ENCODE data around the gene SRP54. TPM values are rescaled to one million over a fixed set of nuclear protein-coding genes. Genes with fewer than 3 reads are reported as not detected.

SRP54 gene
- total and polyA plus RNA-seq, 2 of the 8 experiments (the other 6 are each of a cell fraction or from before 2014, with no cell fraction given) = 19.7 to 60.0 TPM

GRCh38 chr14:35042632-35043031 lies 59.8 kb downstream of the SRP54 start:
- no peak overlapping the region for H4K91ac ChIP-seq (replicated peaks; ENCODE audit: insufficient read length, low read length)
- H3K18ac ChIP-seq (ENCODE audit: extremely low read depth, low read length) = no peak overlapping the region
- WGBS, 2 experiments (ENCODE audit: extremely low coverage in 1 of 2, insufficient coverage in 1 of 2, insufficient read length in 1 of 2, insufficient replicate concordance in 2 of 2, low coverage in 1 of 2, low lambda C conversion rate in 2 of 2, missing lambda C conversion rate in 1 of 2) = 96% methylated on average over 3 of the region's 3 CpGs; no CpG with 5 or more reads in 1 of the 2 experiments
- H2BK20ac ChIP-seq (ENCODE audit: low read length) = no peak overlapping the region
- H3K4ac ChIP-seq (replicated peaks; ENCODE audit: insufficient read length, low read depth, low read length) = no peak overlapping the region
- no peak overlapping the region for H2AFZ ChIP-seq (ENCODE audit: low read length)
- no peak overlapping the region for H2BK15ac ChIP-seq (ENCODE audit: low read length)
- no peak overlapping the region for H3K14ac ChIP-seq (ENCODE audit: insufficient read length)
- no peaks in the 10 kb centered on the region for H3K27me3 ChIP-seq (replicated peaks in 1 of 4; ENCODE audit: control insufficient read depth in 3 of 4, extremely low read depth in 1 of 4, insufficient read depth in 3 of 4, low read length in 3 of 4)
- POLR2A ChIA-PET (ENCODE audit: partially characterized antibody) = interaction anchor here (0.6 to 1.0 kb wide), 2 partner anchors 60 to 79 kb away, joined by 3 to 6 read pairs; partner anchors contain the start of gene PPP2R3C
- H4K8ac ChIP-seq (ENCODE audit: extremely low read depth, insufficient read depth, low read length) = no peak overlapping the region
- no peaks in the 10 kb centered on the region; a peak in 1 of 7 replicates for H3K4me1 ChIP-seq (replicated peaks in 1 of 4; ENCODE audit: control insufficient read depth in 3 of 4, insufficient read depth in 4 of 4, low read length in 3 of 4)
- H3K23me2 ChIP-seq (ENCODE audit: low read depth, low read length) = no peaks in the 10 kb centered on the region; the same call in none of the 2 replicates
- 0 out of 4 replicates have a peak, but pooled peaks cover 0 to 2% of the 10 kb centered on the region in 2 experiments for H3K9me3 ChIP-seq (ENCODE audit: insufficient read depth in 2 of 2, low read depth in 1 of 2, low read length in 1 of 2)
- no peak overlapping the region for H2BK120ac ChIP-seq (replicated peaks; ENCODE audit: low read depth, low read length)
- CTCF ChIA-PET (ENCODE audit: partially characterized antibody) = interaction anchor here (0.6 to 1.5 kb wide), 5 partner anchors 10 to 735 kb away, joined by 3 to 6 read pairs (median 4); no protein-coding TSS in a partner anchor
- H3K4me2 ChIP-seq (ENCODE audit: insufficient read depth in 1 of 2, low read depth in 2 of 2, low read length in 2 of 2) = no peak overlapping the region
- H3K27ac ChIP-seq (ENCODE audit: low read depth, low read length) = no peak overlapping the region
- peaks cover 0 to 1% of the 10 kb centered on the region in 2 experiments; a peak in 2 of 4 replicates for H3K79me2 ChIP-seq (ENCODE audit: control insufficient read depth in 1 of 2, insufficient read depth in 2 of 2, low read length in 2 of 2)
- H2AK5ac ChIP-seq (ENCODE audit: low read depth, low read length) = no peak overlapping the region
- no peaks in the 10 kb centered on the region for H3K79me1 ChIP-seq (ENCODE audit: low read depth, low read length)
- H3K9ac ChIP-seq (replicated peaks in 1 of 4; ENCODE audit: extremely low read depth in 1 of 4, low read depth in 3 of 4, low read length in 3 of 4) = no peak overlapping the region
- FAIRE-seq = no peak
- no peak overlapping the region for H3K23ac ChIP-seq (ENCODE audit: insufficient read length)
- no peak overlapping the region for H3K56ac ChIP-seq (replicated peaks; ENCODE audit: insufficient read length, low read depth, low read length)
- H4K5ac ChIP-seq (ENCODE audit: insufficient read length, low read depth, low read length) = no peak overlapping the region
- H2BK5ac ChIP-seq (ENCODE audit: low read depth, low read length) = no peak overlapping the region
- no peaks in the 10 kb centered on the region for H4K20me1 ChIP-seq (replicated peaks in 1 of 2; ENCODE audit: control insufficient read depth in 1 of 2, insufficient read depth in 2 of 2, low read length in 2 of 2)
- no peak overlapping the region for H2BK12ac ChIP-seq (ENCODE audit: low read depth, low read length)
- no peak for DNase-seq (ENCODE audit: low read depth in 1 of 2, low spot score in 2 of 2)
- no peak overlapping the region for H3K4me3 ChIP-seq (ENCODE audit: extremely low read depth in 1 of 4, insufficient read depth in 2 of 4, low read depth in 3 of 4, low read length in 4 of 4)
- no peaks in the 10 kb centered on the region for H3K36me3 ChIP-seq (ENCODE audit: control insufficient read depth in 2 of 4, insufficient read depth in 4 of 4, low read length in 3 of 4)
- TF ChIP-seq, protein P1, sequence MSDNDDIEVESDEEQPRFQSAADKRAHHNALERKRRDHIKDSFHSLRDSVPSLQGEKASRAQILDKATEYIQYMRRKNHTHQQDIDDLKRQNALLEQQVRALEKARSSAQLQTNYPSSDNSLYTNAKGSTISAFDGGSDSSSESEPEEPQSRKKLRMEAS (IDR thresholded peaks at IDR 0.05) = no peak

Data from H1 (cell line).